MCF 10A (cell line): ENCODE results near the gene MARS1. TPM values are rescaled to one million over a fixed set of nuclear protein-coding genes. Genes with fewer than 3 reads are reported as not detected.

ENCODE experiments used
- BruUV-seq: library from RNA; stranded (reverse); fragments of 400-500 nt; replicated peaks from 2 replicates; lab custom pipeline; 2021; lab: Mats Ljungman, UMichigan
- CTCF ChIA-PET: fragments of 300-600 bp; sonication (Branson Sonifier 250); formaldehyde crosslinking; extraction: SDS; loops from one replicate; lab custom pipeline; 2021; ENCODE audit warnings: antibody characterized with exemption, inconsistent platforms; lab: Yijun Ruan, JAX
- POLR2A ChIA-PET: fragments of 300-600, 350-650 bp; sonication (Branson Sonifier 250); formaldehyde crosslinking; extraction: SDS; loops from one replicate; lab custom pipeline; 2020; ENCODE audit warnings: antibody characterized with exemption, inconsistent platforms; lab: Yijun Ruan, JAX
- DNase-seq: peaks from one replicate; pipeline ENCODE4 v3.0.0-alpha.2; 2018; ENCODE audit not compliant: unreplicated experiment
- H3K27ac Mint-ChIP-seq: one replicate; pipeline ENCODE4 v1.8.0; 2022; ENCODE audit warnings: mild to moderate bottlenecking, low read depth, mixed read lengths; ENCODE audit not compliant: unreplicated experiment
- H3K27me3 Mint-ChIP-seq: one replicate; pipeline ENCODE4 v1.8.0; 2022; ENCODE audit warnings: mixed read lengths; ENCODE audit not compliant: insufficient read depth, unreplicated experiment
- H3K36me3 Mint-ChIP-seq: one replicate; pipeline ENCODE4 v1.8.0; 2022; ENCODE audit warnings: mild to moderate bottlenecking, moderate library complexity, mixed read lengths; ENCODE audit not compliant: insufficient read depth, unreplicated experiment
- H3K4me1 Mint-ChIP-seq: one replicate; pipeline ENCODE4 v1.8.0; 2022; ENCODE audit warnings: mixed read lengths; ENCODE audit not compliant: insufficient read depth, unreplicated experiment
- H3K4me3 Mint-ChIP-seq: one replicate; pipeline ENCODE4 v1.8.0; 2022; ENCODE audit warnings: mild to moderate bottlenecking, moderate library complexity, mixed read lengths; ENCODE audit not compliant: unreplicated experiment
- H3K9me3 Mint-ChIP-seq: one replicate; pipeline ENCODE4 v1.8.0; 2022; ENCODE audit warnings: mixed read lengths; ENCODE audit not compliant: unreplicated experiment
- intact Hi-C: fragments of 100-400 bp; cut with micrococcal nuclease; formaldehyde crosslinking; loops from 2 replicates; pipeline ENCODE4 v1.14.1; 2022
- total RNA-seq: library from RNA; stranded (reverse); gene quantifications from 2 replicates; pipeline ENCODE4 v1.2.3, GENCODE V29; 2022
- TF ChIP-seq, protein P1 (sequence below): fragments of 200-600 bp; IDR thresholded peaks from one replicate; pipeline ENCODE4 v1.8.0; 2022; ENCODE audit warnings: antibody characterized with exemption, mild to moderate bottlenecking; ENCODE audit not compliant: unreplicated experiment

The MARS1 gene
- total RNA-seq, 1 experiment from 2014 or later: 762 TPM

DNA sequence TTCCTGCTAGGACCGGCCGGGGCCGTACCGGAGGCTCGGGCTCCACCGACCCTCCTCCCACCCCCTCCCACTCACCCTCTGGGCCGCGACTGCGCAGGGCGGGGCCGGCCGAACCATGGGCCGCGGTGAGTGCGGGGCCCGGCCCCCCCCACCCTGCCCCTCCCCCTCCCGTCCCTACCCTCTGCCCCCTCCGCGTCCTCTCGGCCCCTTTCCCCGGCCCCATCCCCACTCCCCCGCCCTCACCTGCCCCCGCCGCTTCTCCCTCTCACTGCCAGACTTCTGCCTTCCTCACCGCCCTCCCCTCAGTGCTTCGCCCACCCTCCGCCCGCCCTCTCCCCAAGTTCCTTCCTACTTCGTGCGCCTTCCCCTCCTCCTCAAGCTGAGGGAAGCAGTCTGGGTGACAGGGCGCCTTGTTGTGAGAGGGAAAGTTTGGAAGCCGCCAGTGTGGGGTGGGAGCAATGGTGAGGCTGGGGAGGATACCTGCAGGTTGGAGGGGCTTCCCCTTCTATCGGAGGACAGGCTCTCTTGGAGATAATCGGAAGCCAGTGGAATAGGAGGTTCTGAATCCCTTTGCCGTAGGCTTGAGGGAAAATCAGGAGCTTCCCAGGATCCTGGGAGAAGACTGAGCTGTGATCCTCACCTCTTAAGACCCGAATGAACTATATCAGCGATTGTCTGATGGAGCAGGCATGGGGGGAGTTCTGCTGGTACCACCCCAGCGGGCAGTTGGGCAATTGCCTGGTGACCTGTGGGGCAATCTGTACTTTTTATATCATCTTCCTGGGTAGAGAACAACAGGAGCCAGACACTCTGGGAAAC is 35.2 kb downstream of the MARS1 start:
- TF ChIP-seq, protein P1, sequence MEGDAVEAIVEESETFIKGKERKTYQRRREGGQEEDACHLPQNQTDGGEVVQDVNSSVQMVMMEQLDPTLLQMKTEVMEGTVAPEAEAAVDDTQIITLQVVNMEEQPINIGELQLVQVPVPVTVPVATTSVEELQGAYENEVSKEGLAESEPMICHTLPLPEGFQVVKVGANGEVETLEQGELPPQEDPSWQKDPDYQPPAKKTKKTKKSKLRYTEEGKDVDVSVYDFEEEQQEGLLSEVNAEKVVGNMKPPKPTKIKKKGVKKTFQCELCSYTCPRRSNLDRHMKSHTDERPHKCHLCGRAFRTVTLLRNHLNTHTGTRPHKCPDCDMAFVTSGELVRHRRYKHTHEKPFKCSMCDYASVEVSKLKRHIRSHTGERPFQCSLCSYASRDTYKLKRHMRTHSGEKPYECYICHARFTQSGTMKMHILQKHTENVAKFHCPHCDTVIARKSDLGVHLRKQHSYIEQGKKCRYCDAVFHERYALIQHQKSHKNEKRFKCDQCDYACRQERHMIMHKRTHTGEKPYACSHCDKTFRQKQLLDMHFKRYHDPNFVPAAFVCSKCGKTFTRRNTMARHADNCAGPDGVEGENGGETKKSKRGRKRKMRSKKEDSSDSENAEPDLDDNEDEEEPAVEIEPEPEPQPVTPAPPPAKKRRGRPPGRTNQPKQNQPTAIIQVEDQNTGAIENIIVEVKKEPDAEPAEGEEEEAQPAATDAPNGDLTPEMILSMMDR: no peak
- ChIA-PET POLR2A (interaction anchor here (0.7 to 3.0 kb wide), 14 partner anchors 8 to 412 kb away, joined by 3 to 34 read pairs (median 4); partner anchors contain the start of genes CYP27B1, DCTN2, MARS1 and OS9), CTCF (interaction anchor here (0.5 to 1.5 kb wide), 4 partner anchors 9 to 47 kb away, joined by 3 to 6 read pairs (median 4); no protein-coding TSS in a partner anchor)
- H3K9me3 Mint-ChIP-seq: no peaks in the 10 kb centered on the region
- intact Hi-C loops: loop anchor here (1.0 kb wide), 1 partner anchor 24 kb away; the partner anchor contains the start of gene DCTN2
- H3K27me3 Mint-ChIP-seq: no peaks in the 10 kb centered on the region
- H3K36me3 Mint-ChIP-seq: peaks cover 73% of the 10 kb centered on the region
- peaks cover 29% of the 10 kb centered on the region for H3K4me1 Mint-ChIP-seq
- H3K27ac Mint-ChIP-seq: peak overlapping the region; percentile 10
- H3K4me3 Mint-ChIP-seq: peak overlapping the region; percentile 90
- DNase-seq: peak; percentile 34
- TSS peak; percentile 14 for BruUV-seq

DNA sequence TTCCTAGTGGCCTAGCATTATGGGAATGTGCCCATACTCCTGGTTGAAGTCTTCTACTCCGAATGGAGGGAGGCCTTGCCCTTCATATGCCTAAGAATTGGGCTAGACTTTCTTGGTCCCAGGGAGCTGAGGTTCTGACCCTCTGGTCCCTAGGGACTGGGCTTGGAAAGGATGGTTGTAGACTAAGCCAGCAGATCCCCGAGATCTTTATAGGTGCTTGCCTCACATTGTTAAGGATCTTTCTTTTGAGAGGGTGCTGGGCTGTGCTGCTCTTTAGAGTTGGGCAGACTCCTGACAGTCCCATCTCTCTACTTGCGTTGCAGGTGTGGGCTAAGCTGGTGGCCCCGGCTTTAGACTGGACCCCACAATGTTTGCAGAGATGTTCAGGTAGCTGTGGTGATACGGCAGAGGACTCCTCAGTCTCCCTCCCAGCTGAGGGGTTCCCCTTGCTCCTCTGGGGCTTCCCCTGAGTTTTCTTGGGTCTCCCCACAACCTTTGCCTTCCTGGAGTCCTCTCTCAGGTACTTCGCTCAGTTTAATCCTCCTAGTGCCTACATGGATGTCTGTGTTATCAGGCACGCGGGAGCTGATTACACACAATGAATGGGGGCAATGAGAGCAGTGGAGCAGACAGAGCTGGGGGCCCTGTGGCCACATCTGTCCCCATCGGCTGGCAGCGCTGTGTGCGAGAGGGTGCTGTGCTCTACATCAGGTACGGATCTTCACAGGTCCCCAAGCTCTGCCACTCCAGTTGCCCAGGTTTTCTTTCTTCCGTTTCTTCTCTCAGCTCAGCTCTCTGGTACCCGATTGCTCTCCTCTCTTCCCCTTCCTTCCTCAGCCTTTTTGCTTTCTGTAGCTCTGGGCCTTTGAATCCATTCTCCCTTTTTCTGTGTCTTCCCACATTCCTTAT is 36.1 kb downstream of the MARS1 start:
- no peaks in the 10 kb centered on the region for H3K9me3 Mint-ChIP-seq
- POLR2A ChIA-PET: interaction anchor here (0.7 to 3.0 kb wide), 15 partner anchors 8 to 413 kb away, joined by 3 to 34 read pairs (median 5); partner anchors contain the start of genes CYP27B1, DCTN2, MARS1 and OS9
- H3K27ac Mint-ChIP-seq: peak overlapping the region; percentile 10
- DNase-seq: no peak
- H3K4me1 Mint-ChIP-seq: peaks cover 21% of the 10 kb centered on the region
- H3K36me3 Mint-ChIP-seq: peaks cover 72% of the 10 kb centered on the region
- TF ChIP-seq, protein P1: no peak
- intact Hi-C loops: no loop called here
- CTCF ChIA-PET: interaction anchor here (0.5 to 1.5 kb wide), 8 partner anchors 8 to 203 kb away, joined by 3 to 6 read pairs (median 4); no protein-coding TSS in a partner anchor
- no peaks in the 10 kb centered on the region for H3K27me3 Mint-ChIP-seq
- BruUV-seq: no TSS peak
- H3K4me3 Mint-ChIP-seq: peak overlapping the region; percentile 90

DNA sequence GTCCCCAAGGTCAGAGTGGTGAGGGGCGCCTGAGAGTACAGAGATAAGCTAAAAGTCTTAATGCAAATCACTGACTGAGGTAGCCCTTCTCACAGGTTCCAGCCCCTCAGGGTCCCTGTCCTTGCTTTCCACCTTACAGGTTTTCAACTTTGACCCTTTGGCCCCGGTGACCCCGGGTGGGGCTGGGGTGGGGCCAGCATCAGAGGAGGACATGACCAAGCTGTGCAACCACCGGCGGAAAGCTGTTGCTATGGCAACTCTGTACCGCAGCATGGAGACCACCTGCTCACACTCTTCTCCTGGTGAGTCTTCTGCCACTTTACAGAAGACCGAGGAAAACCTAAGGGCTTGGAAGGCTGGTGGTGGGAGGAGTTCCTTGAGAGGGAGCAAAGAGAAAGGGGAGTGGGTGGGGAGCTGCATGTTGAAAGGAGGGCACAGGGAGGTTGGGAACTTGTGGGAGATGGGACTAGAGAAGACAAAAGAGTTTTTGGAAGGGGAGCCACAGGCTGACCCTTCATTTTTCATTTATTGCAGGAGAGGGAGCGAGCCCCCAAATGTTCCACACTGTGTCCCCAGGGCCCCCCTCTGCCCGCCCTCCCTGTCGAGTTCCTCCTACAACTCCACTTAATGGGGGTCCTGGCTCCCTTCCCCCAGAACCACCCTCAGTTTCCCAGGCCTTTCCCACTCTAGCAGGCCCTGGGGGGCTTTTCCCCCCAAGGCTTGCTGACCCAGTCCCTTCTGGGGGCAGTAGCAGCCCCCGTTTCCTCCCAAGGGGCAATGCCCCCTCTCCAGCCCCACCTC is 37.1 kb downstream of the MARS1 start:
- TF ChIP-seq, protein P1: no peak
- peak overlapping the region; percentile 10 for H3K27ac Mint-ChIP-seq
- peak overlapping the region; percentile 90 for H3K4me3 Mint-ChIP-seq
- H3K36me3 Mint-ChIP-seq: peaks cover 72% of the 10 kb centered on the region
- H3K27me3 Mint-ChIP-seq: no peaks in the 10 kb centered on the region
- ChIA-PET CTCF (interaction anchor here (0.6 to 1.5 kb wide), 6 partner anchors 7 to 206 kb away, joined by 3 to 6 read pairs (median 4); no protein-coding TSS in a partner anchor), POLR2A (interaction anchor here (0.6 to 3.0 kb wide), 7 partner anchors 7 to 67 kb away, joined by 4 to 34 read pairs (median 7); partner anchors contain the start of genes DCTN2 and PIP4K2C)
- intact Hi-C loops: no loop called here
- DNase-seq: no peak
- no peaks in the 10 kb centered on the region for H3K9me3 Mint-ChIP-seq
- H3K4me1 Mint-ChIP-seq: peaks cover 15% of the 10 kb centered on the region
- BruUV-seq: no TSS peak
